DND-41 (cell line): ENCODE results near the gene KRTAP1-1.

Experiments
- ATAC-seq: fragments of 200-7000 bp; cut with Tn5 transposase; 3 replicates; pipeline ENCODE4 v1.9.1; 2021; ENCODE audit warnings: low read depth; ENCODE audit not compliant: insufficient read depth
- DNase-seq: peaks from one replicate; pipeline ENCODE4 v3.0.0-alpha.2; 2020
- H2AFZ ChIP-seq: 2 replicates; pipeline ENCODE4 v1.6.0; 2012; ENCODE audit warnings: low read depth, low read length
- H3K27ac ChIP-seq: 2 replicates; pipeline ENCODE4 v1.5.1; 2012; ENCODE audit warnings: low read length, inconsistent platforms
- H3K27me3 ChIP-seq: fragments of 200-600 bp; sonication (generic); 2 replicates; pipeline ENCODE4 v1.6.0; 2012; ENCODE audit warnings: low read length, mild to moderate bottlenecking, inconsistent platforms; ENCODE audit not compliant: insufficient read depth, poor library complexity
- H3K36me3 ChIP-seq: 2 replicates; pipeline ENCODE4 v1.5.1; 2012; ENCODE audit warnings: low read length, inconsistent platforms; ENCODE audit not compliant: insufficient read depth
- H3K4me1 ChIP-seq: 2 replicates; pipeline ENCODE4 v1.5.1; 2012; ENCODE audit warnings: mild to moderate bottlenecking, low read length; ENCODE audit not compliant: insufficient read depth
- H3K4me2 ChIP-seq: 2 replicates; pipeline ENCODE4 v1.6.0; 2012; ENCODE audit warnings: mild to moderate bottlenecking, moderate library complexity, low read length, inconsistent platforms; ENCODE audit not compliant: insufficient read depth
- H3K4me3 ChIP-seq, 2 experiments: fragments of 200-600 bp in 1 of 2; shearing (Covaris generic) in 1 of 2; 2 replicates each; pipeline ENCODE4 v1.5.1; 2012 to 2016; ENCODE audit warnings: inconsistent platforms in 2 of 2, low read length in 2 of 2, mild to moderate bottlenecking in 2 of 2, low read depth in 1 of 2, moderate library complexity in 1 of 2
- H3K79me2 ChIP-seq: 2 replicates; pipeline ENCODE4 v1.6.0; 2012; ENCODE audit warnings: low read length, inconsistent platforms; ENCODE audit not compliant: insufficient read depth
- H3K9ac ChIP-seq: 2 replicates; pipeline ENCODE4 v1.6.0; 2012; ENCODE audit warnings: low read depth, mild to moderate bottlenecking, inconsistent platforms, low read length, moderate library complexity
- H3K9me3 ChIP-seq: 2 replicates; pipeline ENCODE4 v1.5.1; 2012; ENCODE audit warnings: low read length, moderate library complexity, mild to moderate bottlenecking, inconsistent platforms; ENCODE audit not compliant: insufficient read depth, severe bottlenecking
- H4K20me1 ChIP-seq: 2 replicates; pipeline ENCODE4 v1.6.0; 2012; ENCODE audit warnings: low read length; ENCODE audit not compliant: insufficient read depth
- EZH2 ChIP-seq: IDR thresholded peaks from 3 replicates; pipeline ENCODE4 v1.6.1; 2012; ENCODE audit warnings: borderline replicate concordance, low read depth, mild to moderate bottlenecking, moderate library complexity, low read length, inconsistent platforms; ENCODE audit not compliant: severe bottlenecking
- TF ChIP-seq, protein P1 (sequence below): IDR thresholded peaks from 2 replicates; pipeline ENCODE4 v1.5.1; 2012; ENCODE audit warnings: borderline replicate concordance, low read length, moderate library complexity, mild to moderate bottlenecking; ENCODE audit not compliant: poor library complexity, severe bottlenecking; ENCODE audit errors: extremely low read depth

Gene KRTAP1-1

DNA sequence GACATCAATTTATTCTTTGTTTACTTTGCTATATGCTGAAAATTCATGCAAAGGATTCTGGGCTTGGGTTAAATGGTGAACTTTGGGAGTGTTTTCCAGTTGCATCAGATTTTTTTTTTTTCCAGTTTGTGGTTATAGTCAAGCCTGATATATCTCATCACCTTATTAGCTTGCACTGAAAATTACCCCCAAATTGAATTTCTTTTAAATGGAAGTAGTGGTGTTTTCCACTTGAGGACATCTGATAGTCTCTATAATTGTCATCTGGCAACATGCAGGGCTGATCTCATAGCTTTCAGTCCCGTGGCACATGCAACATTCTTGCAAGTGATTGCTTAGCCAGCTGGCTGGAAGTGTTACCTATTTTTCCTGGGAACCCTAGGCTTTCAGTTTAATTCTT lies 27.6 kb downstream of the KRTAP1-1 start:
- no peak overlapping the region for H3K9ac ChIP-seq
- peaks cover 18% of the 10 kb centered on the region for H3K27me3 ChIP-seq
- no peak overlapping the region for H3K27ac ChIP-seq
- no peak overlapping the region for H2AFZ ChIP-seq
- DNase-seq (no peak), ATAC-seq (no peak)
- H3K36me3 ChIP-seq, result no peaks in the 10 kb centered on the region
- no peak for TF ChIP-seq EZH2
- TF ChIP-seq, protein P1, sequence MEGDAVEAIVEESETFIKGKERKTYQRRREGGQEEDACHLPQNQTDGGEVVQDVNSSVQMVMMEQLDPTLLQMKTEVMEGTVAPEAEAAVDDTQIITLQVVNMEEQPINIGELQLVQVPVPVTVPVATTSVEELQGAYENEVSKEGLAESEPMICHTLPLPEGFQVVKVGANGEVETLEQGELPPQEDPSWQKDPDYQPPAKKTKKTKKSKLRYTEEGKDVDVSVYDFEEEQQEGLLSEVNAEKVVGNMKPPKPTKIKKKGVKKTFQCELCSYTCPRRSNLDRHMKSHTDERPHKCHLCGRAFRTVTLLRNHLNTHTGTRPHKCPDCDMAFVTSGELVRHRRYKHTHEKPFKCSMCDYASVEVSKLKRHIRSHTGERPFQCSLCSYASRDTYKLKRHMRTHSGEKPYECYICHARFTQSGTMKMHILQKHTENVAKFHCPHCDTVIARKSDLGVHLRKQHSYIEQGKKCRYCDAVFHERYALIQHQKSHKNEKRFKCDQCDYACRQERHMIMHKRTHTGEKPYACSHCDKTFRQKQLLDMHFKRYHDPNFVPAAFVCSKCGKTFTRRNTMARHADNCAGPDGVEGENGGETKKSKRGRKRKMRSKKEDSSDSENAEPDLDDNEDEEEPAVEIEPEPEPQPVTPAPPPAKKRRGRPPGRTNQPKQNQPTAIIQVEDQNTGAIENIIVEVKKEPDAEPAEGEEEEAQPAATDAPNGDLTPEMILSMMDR, result no peak
- no peaks in the 10 kb centered on the region for H3K79me2 ChIP-seq
- H3K4me3 ChIP-seq, result no peak overlapping the region
- no peaks in the 10 kb centered on the region for H3K4me1 ChIP-seq
- no peaks in the 10 kb centered on the region for H4K20me1 ChIP-seq
- H3K9me3 ChIP-seq, result no peaks in the 10 kb centered on the region
- no peak overlapping the region for H3K4me2 ChIP-seq

DNA sequence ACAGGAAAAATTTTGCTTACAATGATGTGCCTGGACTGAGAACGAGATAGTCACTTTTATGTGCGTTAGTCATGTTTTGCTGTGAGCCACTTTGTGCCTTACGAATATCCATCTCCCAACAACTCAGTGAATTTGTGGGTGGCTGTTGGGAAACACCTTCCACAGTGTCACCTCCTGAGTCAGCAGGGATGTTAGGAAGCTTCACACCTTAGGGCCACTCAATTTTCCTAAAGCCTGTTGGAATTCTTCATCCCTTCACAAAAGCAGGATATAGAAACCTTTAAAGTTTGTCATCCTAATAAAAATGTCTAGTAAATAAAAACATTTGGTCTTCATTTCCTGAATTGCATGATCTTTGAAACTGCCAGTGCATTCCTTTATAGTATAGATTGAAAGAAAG lies 28.1 kb downstream of the KRTAP1-1 start:
- no peak overlapping the region for H3K4me3 ChIP-seq
- no peak overlapping the region for H2AFZ ChIP-seq

DNA sequence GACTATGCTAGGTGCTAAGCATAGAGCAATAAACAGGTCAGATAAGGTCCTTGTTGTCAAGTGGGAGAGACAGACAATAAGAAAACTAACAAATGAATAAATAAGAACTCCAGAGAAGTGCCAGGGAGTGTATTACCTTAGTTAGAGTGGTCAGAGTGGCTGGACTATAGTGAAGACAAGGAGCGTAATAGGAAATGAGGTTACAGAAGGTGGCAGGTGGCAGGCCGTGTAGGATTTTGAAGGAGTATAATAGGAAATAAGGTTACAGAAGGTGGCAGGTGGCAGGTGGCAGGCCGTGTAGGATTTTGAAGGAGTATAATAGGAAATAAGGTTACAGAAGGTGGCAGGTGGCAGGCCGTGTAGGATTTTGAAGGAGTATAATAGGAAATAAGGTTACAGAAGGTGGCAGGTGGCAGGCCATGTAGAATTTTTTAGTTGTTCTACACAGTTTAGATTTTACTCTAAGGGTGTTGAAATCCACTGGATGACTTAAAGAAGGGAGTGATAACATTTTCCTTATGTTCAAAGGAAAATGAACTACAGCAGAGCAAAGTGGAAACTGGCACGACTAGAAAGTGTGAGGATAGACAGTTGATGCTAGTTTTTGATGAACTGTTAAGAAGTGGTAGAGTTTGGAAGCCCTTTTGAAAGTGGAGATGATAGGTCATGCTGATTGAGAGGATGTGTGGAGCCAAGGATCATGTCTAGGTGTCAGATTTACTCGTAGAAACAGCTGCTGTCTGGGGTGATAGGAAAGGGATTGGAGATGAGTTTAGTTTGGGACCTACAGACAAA lies 28.7 kb downstream of the KRTAP1-1 start:
- no peak overlapping the region for H3K27ac ChIP-seq
- no peak overlapping the region for H2AFZ ChIP-seq
- peaks cover 20% of the 10 kb centered on the region for H3K27me3 ChIP-seq
- no peak overlapping the region for H3K9ac ChIP-seq
- no peaks in the 10 kb centered on the region for H3K4me1 ChIP-seq
- ATAC-seq (no peak), DNase-seq (no peak)
- no peak overlapping the region for H3K4me2 ChIP-seq
- H4K20me1 ChIP-seq, result no peaks in the 10 kb centered on the region
- no peak overlapping the region for H3K4me3 ChIP-seq
- H3K79me2 ChIP-seq, result no peaks in the 10 kb centered on the region
- no peaks in the 10 kb centered on the region for H3K9me3 ChIP-seq
- TF ChIP-seq EZH2, result no peak
- TF ChIP-seq, protein P1, result no peak
- no peaks in the 10 kb centered on the region for H3K36me3 ChIP-seq

More for the DNA sequence above, 28.1 kb downstream of the KRTAP1-1 start:
- no peaks in the 10 kb centered on the region for H3K9me3 ChIP-seq
- no peaks in the 10 kb centered on the region for H4K20me1 ChIP-seq
- no peaks in the 10 kb centered on the region for H3K79me2 ChIP-seq
- no peak overlapping the region for H3K9ac ChIP-seq
- H3K27me3 ChIP-seq, result peaks cover 20% of the 10 kb centered on the region
- DNase-seq (no peak), ATAC-seq (no peak)
- H3K4me2 ChIP-seq, result no peak overlapping the region
- H3K4me1 ChIP-seq, result no peaks in the 10 kb centered on the region
- no peak for TF ChIP-seq EZH2
- TF ChIP-seq, protein P1, result no peak
- H3K36me3 ChIP-seq, result no peaks in the 10 kb centered on the region
- no peak overlapping the region for H3K27ac ChIP-seq
